Epithelial cell of proximal tubule (primary cell): ENCODE data around the gene PREX1. TPM values are rescaled to one million over a fixed set of nuclear protein-coding genes. Genes with fewer than 3 reads are reported as not detected.

ENCODE experiments used
- DNase-seq: peaks from one replicate; pipeline ENCODE4 v3.0.0-alpha.2; 2011; ENCODE audit warnings: low read depth
- H3K4me3 ChIP-seq: 2 replicates; pipeline ENCODE4 v1.5.1; 2011; ENCODE audit warnings: low read depth, mild to moderate bottlenecking, low read length
- total RNA-seq: library from RNA; depleted of rRNA; stranded (reverse); fragments of >200 nt; gene quantifications from 2 replicates; pipeline ENCODE4 v1.2.3, GENCODE V29; 2015
- TF ChIP-seq, protein P1 (sequence below): conservative IDR thresholded peaks from 2 replicates; pipeline ENCODE4 v1.5.1; 2012; ENCODE audit warnings: low read depth, mild to moderate bottlenecking, low read length

PREX1 gene
- total RNA-seq, 1 donor from 2014 or later = 4.7 TPM

DNA sequence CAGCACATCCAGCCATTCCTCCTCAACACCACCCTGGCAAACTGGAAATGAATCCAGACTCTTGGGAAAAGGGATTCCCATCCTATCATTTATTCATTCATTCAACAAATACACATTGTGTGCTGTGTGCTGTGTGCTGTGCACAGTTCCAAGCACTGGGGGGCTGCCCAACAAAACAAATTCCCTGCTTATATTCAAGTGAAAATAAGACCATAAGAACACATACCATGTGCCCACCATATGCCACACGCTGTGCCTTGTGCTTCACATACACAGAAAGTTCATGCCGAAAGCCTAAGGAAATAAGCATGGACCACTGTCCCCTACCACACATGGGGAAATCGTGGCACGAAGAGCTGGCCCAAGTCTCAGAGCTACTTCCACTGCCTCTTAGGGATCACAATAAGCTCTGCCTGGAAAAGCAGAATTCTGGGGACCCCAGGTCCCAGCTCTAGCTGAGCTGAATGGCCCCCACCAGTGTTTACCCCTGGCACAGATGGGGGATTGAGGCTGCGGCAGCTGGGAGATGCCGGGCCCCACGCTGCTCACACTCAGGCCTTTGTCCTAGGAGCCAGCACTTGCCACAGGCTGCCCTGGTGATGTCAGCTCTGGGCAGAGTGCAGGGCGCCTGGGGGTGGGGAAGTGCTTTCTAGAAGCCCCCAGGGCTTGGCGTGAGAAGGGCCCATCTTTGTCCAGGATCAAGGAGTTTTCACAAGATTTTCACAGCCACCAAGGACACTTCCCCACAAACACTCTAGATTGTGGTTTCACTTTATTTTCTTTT lies 99.6 kb downstream of the PREX1 start:
- H3K4me3 ChIP-seq = no peak overlapping the region
- DNase-seq = no peak
- TF ChIP-seq, protein P1, sequence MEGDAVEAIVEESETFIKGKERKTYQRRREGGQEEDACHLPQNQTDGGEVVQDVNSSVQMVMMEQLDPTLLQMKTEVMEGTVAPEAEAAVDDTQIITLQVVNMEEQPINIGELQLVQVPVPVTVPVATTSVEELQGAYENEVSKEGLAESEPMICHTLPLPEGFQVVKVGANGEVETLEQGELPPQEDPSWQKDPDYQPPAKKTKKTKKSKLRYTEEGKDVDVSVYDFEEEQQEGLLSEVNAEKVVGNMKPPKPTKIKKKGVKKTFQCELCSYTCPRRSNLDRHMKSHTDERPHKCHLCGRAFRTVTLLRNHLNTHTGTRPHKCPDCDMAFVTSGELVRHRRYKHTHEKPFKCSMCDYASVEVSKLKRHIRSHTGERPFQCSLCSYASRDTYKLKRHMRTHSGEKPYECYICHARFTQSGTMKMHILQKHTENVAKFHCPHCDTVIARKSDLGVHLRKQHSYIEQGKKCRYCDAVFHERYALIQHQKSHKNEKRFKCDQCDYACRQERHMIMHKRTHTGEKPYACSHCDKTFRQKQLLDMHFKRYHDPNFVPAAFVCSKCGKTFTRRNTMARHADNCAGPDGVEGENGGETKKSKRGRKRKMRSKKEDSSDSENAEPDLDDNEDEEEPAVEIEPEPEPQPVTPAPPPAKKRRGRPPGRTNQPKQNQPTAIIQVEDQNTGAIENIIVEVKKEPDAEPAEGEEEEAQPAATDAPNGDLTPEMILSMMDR = no peak

- no peak for DNase-seq
- H3K4me3 ChIP-seq = no peak overlapping the region
Measured at GRCh38 chr20:48727226-48727625, 100.6 kb downstream of the PREX1 start.

GRCh38 chr20:48725555-48725991 lies 102.2 kb downstream of the PREX1 start:
- DNase-seq = no peak
- TF ChIP-seq, protein P1 = no peak
- no peak overlapping the region for H3K4me3 ChIP-seq

More at GRCh38 chr20:48727226-48727625, 100.6 kb downstream of the PREX1 start:
- TF ChIP-seq, protein P1 = no peak

DNA sequence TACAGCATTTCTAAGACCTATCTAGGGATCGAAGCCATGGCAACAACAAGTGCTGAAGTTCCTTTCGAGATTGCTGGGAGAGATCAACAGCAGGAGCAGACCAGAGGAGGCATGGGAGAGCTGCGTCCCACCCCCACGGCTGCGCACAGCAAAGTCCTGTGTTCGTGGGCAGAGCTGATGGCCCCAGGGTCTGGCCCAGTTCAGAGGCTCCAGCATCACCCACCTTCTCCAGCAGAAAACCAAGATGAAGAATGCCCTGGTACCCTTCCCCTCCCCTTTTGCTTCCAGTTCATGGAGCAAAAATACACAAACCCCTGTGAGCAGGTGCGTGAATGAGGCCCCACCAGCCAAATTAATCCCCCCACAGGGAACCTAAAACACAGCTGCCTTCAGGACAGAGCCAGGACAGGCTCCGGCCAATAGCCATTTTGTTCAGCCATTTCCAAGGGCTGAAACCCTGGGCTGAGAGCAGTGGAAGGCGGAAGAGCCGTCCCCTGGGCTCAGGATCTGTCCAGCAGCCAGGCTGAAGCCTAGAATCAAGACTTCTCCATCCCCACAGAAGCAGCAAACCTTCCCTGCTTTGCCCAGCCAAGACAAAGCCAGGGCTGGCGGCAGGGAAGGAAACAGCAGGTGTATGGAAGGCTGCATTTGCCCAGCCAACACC lies 102.8 kb downstream of the PREX1 start:
- TF ChIP-seq, protein P1 = no peak
- DNase-seq = no peak
- no peak overlapping the region for H3K4me3 ChIP-seq

GRCh38 chr20:48724382-48724781 lies 103.4 kb downstream of the PREX1 start:
- TF ChIP-seq, protein P1 = no peak
- H3K4me3 ChIP-seq = no peak overlapping the region
- DNase-seq = no peak

DNA sequence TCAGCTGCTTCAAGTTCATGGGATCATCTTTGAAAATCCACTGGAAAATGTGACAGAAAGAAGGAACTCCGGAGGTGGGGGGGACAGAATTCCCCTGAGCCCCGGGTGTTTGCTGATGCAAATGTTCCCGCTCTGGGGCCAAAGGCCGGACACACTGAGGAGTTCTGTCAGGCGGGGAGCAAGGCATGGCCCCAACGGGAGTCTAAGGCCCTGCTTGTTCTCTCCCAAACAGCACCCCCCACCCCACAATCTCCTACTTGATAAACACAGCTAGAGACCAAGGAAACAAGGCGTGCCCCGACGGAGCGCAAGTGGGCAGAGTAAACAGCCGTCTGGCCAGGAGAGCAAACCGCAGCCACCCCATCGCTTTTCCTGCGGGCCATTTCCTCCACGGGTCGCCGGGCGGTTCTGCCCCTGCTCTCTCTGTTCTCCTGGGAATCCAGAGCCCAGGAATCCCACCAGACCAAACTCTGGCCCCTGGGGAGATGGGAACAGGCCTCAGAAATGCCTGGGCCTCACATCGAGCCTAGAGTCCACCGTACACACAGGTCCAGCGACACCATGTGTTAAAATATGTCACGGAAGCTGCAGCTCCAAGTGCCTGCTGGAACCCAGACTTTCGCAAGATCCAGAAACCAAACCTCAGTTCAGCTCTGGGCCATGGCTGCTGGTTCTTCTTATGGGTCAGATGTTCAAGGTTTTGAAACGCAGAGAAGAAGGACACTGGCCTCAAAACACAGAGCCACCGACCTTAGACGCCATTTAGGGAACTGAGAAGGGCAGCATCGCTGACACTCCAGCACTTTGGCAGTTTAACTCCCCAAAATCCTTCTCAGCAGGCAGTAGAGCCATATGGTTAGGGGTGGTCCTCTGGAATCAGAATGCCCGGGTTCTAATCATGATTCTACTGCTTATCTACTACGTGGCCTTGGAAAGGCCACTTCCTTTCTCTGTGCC lies 104.2 kb downstream of the PREX1 start:
- no peak overlapping the region for H3K4me3 ChIP-seq
- no peak for DNase-seq

More for the DNA sequence above, 104.2 kb downstream of the PREX1 start:
- TF ChIP-seq, protein P1 = no peak
